HepG2 (cell line): Measurements from ENCODE around the gene CFAP43. TPM values are rescaled to one million over a fixed set of nuclear protein-coding genes. Genes with fewer than 3 reads are reported as not detected.

ENCODE experiments used
- ELF3 ChIP-seq: IDR thresholded peaks from 2 replicates; pipeline ENCODE4 v1.6.1; 2016; ENCODE audit warnings: missing genetic modification reagents, missing compliant biosample characterization
- HDAC6 ChIP-seq: fragments of 200-600 bp; sonication (generic); IDR thresholded peaks from 2 replicates; pipeline ENCODE4 v1.7.0; 2017; ENCODE audit warnings: mild to moderate bottlenecking, antibody characterized with exemption, low read length, low read depth
- HOXA7 ChIP-seq: sonication (generic); formaldehyde crosslinking; IDR thresholded peaks from 2 replicates; pipeline ENCODE4 v1.8.1; 2022; ENCODE audit warnings: mild to moderate bottlenecking, missing genetic modification reagents, moderate library complexity
- MEF2D ChIP-seq: sonication (generic); formaldehyde crosslinking; IDR thresholded peaks from 2 replicates; pipeline ENCODE4 v1.5.1; 2020; ENCODE audit warnings: mild to moderate bottlenecking, missing genetic modification reagents
- MYNN ChIP-seq: sonication (generic); formaldehyde crosslinking; IDR thresholded peaks from 2 replicates; pipeline ENCODE4 v1.4.0; 2020; ENCODE audit warnings: mild to moderate bottlenecking, low read depth, missing genetic modification reagents
- NR2C2 ChIP-seq: sonication (generic); formaldehyde crosslinking; IDR thresholded peaks from 2 replicates; pipeline ENCODE4 v1.4.0; 2020; ENCODE audit warnings: missing genetic modification reagents, mild to moderate bottlenecking, moderate library complexity, borderline replicate concordance
- NR2F1 ChIP-seq, 2 experiments: fragments of 450-650 bp in 1 of 2; formaldehyde crosslinking in 1 of 2; IDR thresholded peaks; 2 replicates each; pipeline versions ENCODE4 v1.5.0 to v1.6.1; 2016 to 2020; ENCODE audit warnings: mild to moderate bottlenecking in 1 of 2, missing compliant biosample characterization in 1 of 2, missing genetic modification reagents in 1 of 2, moderate library complexity in 1 of 2
- REL ChIP-seq: sonication (generic); formaldehyde crosslinking; conservative IDR thresholded peaks from 2 replicates; pipeline ENCODE4 v1.8.0; 2022; ENCODE audit warnings: mild to moderate bottlenecking, missing genetic modification reagents, moderate library complexity
- SALL2 ChIP-seq: sonication (generic); formaldehyde crosslinking; IDR thresholded peaks from 2 replicates; pipeline ENCODE4 v1.8.1; 2023; ENCODE audit warnings: mild to moderate bottlenecking, missing genetic modification reagents, inconsistent platforms
- SKI ChIP-seq: fragments of 450-650 bp; IDR thresholded peaks from one replicate; pipeline ENCODE4 v1.6.1; 2018; ENCODE audit warnings: mild to moderate bottlenecking; ENCODE audit not compliant: partially characterized antibody
- SNAI1 ChIP-seq: sonication (generic); formaldehyde crosslinking; IDR thresholded peaks from 2 replicates; pipeline ENCODE4 v1.5.0; 2020; ENCODE audit warnings: mild to moderate bottlenecking, missing genetic modification reagents, borderline replicate concordance
- TARDBP ChIP-seq: sonication (generic); formaldehyde crosslinking; IDR thresholded peaks from 2 replicates; pipeline ENCODE4 v1.8.0; 2022; ENCODE audit warnings: mild to moderate bottlenecking, missing genetic modification reagents
- TBX2 ChIP-seq: sonication (generic); formaldehyde crosslinking; IDR thresholded peaks from 2 replicates; pipeline ENCODE4 v1.5.0; 2020; ENCODE audit warnings: missing genetic modification reagents, mild to moderate bottlenecking, borderline replicate concordance
- ZBTB20 ChIP-seq: sonication (generic); formaldehyde crosslinking; IDR thresholded peaks from 2 replicates; pipeline ENCODE4 v1.8.1; 2023; ENCODE audit warnings: missing genetic modification reagents, low read depth, mild to moderate bottlenecking, borderline replicate concordance
- ZFY ChIP-seq: sonication (generic); formaldehyde crosslinking; IDR thresholded peaks from 2 replicates; pipeline ENCODE4 v1.4.0; 2020; ENCODE audit warnings: missing genetic modification reagents
- ZNF546 ChIP-seq: sonication (generic); formaldehyde crosslinking; conservative IDR thresholded peaks from 2 replicates; pipeline ENCODE4 v1.8.1; 2023; ENCODE audit warnings: mild to moderate bottlenecking, missing genetic modification reagents
- ZNF572 ChIP-seq: sonication (generic); formaldehyde crosslinking; IDR thresholded peaks from 2 replicates; pipeline ENCODE4 v1.5.1; 2020; ENCODE audit warnings: mild to moderate bottlenecking, missing genetic modification reagents
- ZNF816 ChIP-seq: sonication (generic); formaldehyde crosslinking; IDR thresholded peaks from 2 replicates; pipeline ENCODE4 v1.8.0; 2022; ENCODE audit warnings: missing genetic modification reagents, mild to moderate bottlenecking, borderline replicate concordance
- polyA plus RNA-seq, 8 experiments: library from polyadenylated mRNA; depleted of rRNA in 3 of 8; stranded (reverse) in 7 of 8; unstranded in 1 of 8; fragments of >200 nt; fragmentation: Illumina TruSeq in 4 of 8; extraction: Trizol in 4 of 8; gene quantifications; 2 replicates each; pipeline versions ENCODE4 v1.2.1 to v1.2.3, GENCODE V29; 2011 to 2016; ENCODE audit warnings: low read depth in 4 of 8, missing spikeins in 1 of 8, mixed read lengths in 1 of 8; ENCODE audit not compliant: insufficient read depth in 1 of 8
- total RNA-seq, 5 experiments: library from RNA; depleted of rRNA; stranded (reverse); fragments of >200 nt; fragmentation: Illumina TruSeq; extraction: Trizol; gene quantifications; 2 replicates each; pipeline ENCODE4 v1.2.3, GENCODE V29; 2016; ENCODE audit warnings: low read depth in 1 of 5
- TF ChIP-seq, protein P1 (sequence below): sonication (generic); formaldehyde crosslinking; IDR thresholded peaks from 2 replicates; pipeline ENCODE4 v1.8.1; 2023; ENCODE audit warnings: mild to moderate bottlenecking, inconsistent platforms, moderate library complexity, missing genetic modification reagents, borderline replicate concordance
- TF ChIP-seq, protein P2 (sequence below): sonication (generic); formaldehyde crosslinking; IDR thresholded peaks from 2 replicates; pipeline ENCODE4 v1.8.0; 2022; ENCODE audit warnings: missing genetic modification reagents, mild to moderate bottlenecking, moderate library complexity, borderline replicate concordance
- TF ChIP-seq, protein P3 (sequence below): sonication (generic); formaldehyde crosslinking; IDR thresholded peaks from 2 replicates; pipeline ENCODE4 v1.9.0; 2022; ENCODE audit warnings: missing genetic modification reagents, mild to moderate bottlenecking, borderline replicate concordance
- TF ChIP-seq, protein P4 (sequence below): sonication (generic); formaldehyde crosslinking; IDR thresholded peaks from 2 replicates; pipeline ENCODE4 v1.4.0; 2020; ENCODE audit warnings: low read depth, mild to moderate bottlenecking, missing genetic modification reagents

Gene CFAP43
- total and polyA plus RNA-seq, 2 of the 13 experiments (the other 11 are each of a cell fraction or from before 2014, with no cell fraction given), result 0.24 to 0.38 TPM

DNA sequence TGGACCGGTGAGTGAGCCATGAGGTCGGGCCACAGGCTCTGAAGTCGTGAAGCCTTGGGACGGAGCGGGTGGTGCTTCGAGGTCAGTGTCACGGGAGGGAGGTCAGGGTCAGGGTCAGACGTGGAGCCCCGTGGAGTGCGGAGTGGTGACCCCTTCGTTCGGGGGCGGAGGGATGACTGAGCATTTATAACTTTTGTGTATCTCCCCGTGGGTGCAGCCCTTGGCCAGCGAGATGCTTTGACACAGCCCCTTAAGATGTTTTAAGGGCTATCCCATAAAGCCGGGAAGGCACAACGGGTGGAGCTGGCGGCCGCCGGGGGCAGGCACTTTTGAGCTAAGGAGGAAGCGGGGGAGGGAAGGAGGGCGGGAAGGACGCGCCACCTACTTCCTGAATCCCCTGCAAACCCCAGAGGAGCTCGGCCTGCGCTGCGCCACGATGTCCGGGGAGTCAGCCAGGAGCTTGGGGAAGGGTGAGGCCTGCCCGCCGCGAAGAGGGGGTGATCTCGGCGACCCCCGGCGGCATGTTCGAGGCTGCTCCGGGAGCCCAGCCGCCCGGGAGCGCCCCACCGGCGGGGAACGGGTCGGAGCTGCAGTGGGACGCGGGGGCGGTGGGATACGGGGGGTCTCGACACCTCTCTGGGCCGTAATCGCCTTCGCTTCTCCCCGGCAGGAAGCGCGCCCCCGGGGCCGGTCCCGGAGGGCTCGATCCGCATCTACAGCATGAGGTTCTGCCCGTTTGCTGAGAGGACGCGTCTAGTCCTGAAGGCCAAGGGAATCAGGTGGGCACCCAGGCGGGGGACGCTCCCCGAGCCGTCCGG, 22.5 kb upstream of the CFAP43 start, which contains the start of gene GSTO1 (continued):
- TF ChIP-seq HOXA7 (CRISPR knock-in tag) (0 out of 2 replicates have a peak, but pooled peaks have one; percentile 21), HDAC6 (no peak), REL (no peak), TARDBP (CRISPR knock-in tag) (peak; percentile 30), NR2C2 (CRISPR knock-in tag) (peak; percentile 58), ZFY (CRISPR knock-in tag) (peak; percentile 76), MEF2D (CRISPR knock-in tag) (peak; percentile 41; the same call in 1 of the 2 replicates), MYNN (CRISPR knock-in tag) (no peak), ELF3 (CRISPR knock-in tag) (peak; percentile 80), SALL2 (CRISPR knock-in tag) (no peak), ZNF816 (CRISPR knock-in tag) (peak; percentile 49; the same call in 1 of the 2 replicates), SKI (peak; percentile 60), ZBTB20 (CRISPR knock-in tag) (0 out of 2 replicates have a peak, but pooled peaks have one; percentile 43), ZNF572 (CRISPR knock-in tag) (no peak; the same call in 1 of the 2 replicates), SNAI1 (CRISPR knock-in tag) (no peak), ZNF546 (CRISPR knock-in tag) (no peak), TBX2 (CRISPR knock-in tag) (peak; percentile 47; the same call in 1 of the 2 replicates), NR2F1 (CRISPR knock-in tag; IDR thresholded peaks at IDR 0.05) (peak; percentile 85 to 86)
- TF ChIP-seq, protein P1, sequence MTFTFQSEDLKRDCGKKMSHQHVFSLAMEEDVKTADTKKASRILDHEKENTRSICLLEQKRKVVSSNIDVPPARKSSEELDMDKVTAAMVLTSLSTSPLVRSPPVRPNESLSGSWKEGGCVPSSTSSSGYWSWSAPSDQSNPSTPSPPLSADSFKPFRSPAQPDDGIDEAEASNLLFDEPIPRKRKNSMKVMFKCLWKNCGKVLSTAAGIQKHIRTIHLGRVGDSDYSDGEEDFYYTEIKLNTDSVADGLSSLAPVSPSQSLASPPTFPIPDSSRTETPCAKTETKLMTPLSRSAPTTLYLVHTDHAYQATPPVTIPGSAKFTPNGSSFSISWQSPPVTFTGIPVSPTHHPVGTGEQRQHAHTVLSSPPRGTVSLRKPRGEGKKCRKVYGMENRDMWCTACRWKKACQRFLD, result no peak
- TF ChIP-seq, protein P2, sequence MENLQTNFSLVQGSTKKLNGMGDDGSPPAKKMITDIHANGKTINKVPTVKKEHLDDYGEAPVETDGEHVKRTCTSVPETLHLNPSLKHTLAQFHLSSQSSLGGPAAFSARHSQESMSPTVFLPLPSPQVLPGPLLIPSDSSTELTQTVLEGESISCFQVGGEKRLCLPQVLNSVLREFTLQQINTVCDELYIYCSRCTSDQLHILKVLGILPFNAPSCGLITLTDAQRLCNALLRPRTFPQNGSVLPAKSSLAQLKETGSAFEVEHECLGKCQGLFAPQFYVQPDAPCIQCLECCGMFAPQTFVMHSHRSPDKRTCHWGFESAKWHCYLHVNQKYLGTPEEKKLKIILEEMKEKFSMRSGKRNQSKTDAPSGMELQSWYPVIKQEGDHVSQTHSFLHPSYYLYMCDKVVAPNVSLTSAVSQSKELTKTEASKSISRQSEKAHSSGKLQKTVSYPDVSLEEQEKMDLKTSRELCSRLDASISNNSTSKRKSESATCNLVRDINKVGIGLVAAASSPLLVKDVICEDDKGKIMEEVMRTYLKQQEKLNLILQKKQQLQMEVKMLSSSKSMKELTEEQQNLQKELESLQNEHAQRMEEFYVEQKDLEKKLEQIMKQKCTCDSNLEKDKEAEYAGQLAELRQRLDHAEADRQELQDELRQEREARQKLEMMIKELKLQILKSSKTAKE (CRISPR knock-in tag), result peak; percentile 33; the same call in 1 of the 2 replicates
- TF ChIP-seq, protein P3, sequence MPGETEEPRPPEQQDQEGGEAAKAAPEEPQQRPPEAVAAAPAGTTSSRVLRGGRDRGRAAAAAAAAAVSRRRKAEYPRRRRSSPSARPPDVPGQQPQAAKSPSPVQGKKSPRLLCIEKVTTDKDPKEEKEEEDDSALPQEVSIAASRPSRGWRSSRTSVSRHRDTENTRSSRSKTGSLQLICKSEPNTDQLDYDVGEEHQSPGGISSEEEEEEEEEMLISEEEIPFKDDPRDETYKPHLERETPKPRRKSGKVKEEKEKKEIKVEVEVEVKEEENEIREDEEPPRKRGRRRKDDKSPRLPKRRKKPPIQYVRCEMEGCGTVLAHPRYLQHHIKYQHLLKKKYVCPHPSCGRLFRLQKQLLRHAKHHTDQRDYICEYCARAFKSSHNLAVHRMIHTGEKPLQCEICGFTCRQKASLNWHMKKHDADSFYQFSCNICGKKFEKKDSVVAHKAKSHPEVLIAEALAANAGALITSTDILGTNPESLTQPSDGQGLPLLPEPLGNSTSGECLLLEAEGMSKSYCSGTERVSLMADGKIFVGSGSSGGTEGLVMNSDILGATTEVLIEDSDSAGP, result peak; percentile 68; the same call in 1 of the 2 replicates
- TF ChIP-seq, protein P4, sequence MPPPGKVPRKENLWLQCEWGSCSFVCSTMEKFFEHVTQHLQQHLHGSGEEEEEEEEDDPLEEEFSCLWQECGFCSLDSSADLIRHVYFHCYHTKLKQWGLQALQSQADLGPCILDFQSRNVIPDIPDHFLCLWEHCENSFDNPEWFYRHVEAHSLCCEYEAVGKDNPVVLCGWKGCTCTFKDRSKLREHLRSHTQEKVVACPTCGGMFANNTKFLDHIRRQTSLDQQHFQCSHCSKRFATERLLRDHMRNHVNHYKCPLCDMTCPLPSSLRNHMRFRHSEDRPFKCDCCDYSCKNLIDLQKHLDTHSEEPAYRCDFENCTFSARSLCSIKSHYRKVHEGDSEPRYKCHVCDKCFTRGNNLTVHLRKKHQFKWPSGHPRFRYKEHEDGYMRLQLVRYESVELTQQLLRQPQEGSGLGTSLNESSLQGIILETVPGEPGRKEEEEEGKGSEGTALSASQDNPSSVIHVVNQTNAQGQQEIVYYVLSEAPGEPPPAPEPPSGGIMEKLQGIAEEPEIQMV, result peak; percentile 25; the same call in 1 of the 2 replicates
